Right atrium auricular region (tissue), 2 donors: ENCODE results near the gene CNTN4. TPM values are rescaled to one million over a fixed set of nuclear protein-coding genes. Genes with fewer than 3 reads are reported as not detected.

Experiments
- DNase-seq: peaks from one replicate; pipeline ENCODE4 v3.0.0-alpha.2; 2019; ENCODE audit warnings: low spot score
- H3K27ac ChIP-seq, 2 donors: fragments of 200-600 bp; sonication (generic); 1 replicate in 1 of 2; 2 replicates in 1 of 2; pipeline ENCODE4 v1.5.1; 2016 to 2019
- H3K27me3 ChIP-seq, 2 donors: fragments of 200-600 bp; sonication (generic); one replicate each; pipeline versions ENCODE4 v1.5.1 to v1.6.0; 2017 to 2019
- H3K36me3 ChIP-seq: fragments of 200-600 bp; sonication (generic); one replicate; pipeline ENCODE4 v1.5.1; 2016
- H3K4me1 ChIP-seq, 2 donors: fragments of 200-600 bp; sonication (generic); one replicate each; pipeline versions ENCODE4 v1.5.1 to v1.6.0; 2017 to 2019
- H3K4me3 ChIP-seq, 2 donors: fragments of 200-600 bp; sonication (generic); 1 replicate in 1 of 2; 2 replicates in 1 of 2; pipeline ENCODE4 v1.5.1; 2017 to 2019; ENCODE audit warnings: mild to moderate bottlenecking in 1 of 2, moderate library complexity in 1 of 2
- H3K9me3 ChIP-seq, 2 donors: fragments of 200-600 bp; sonication (generic); one replicate each; pipeline ENCODE4 v1.5.1; 2019
- total RNA-seq, 2 donors: library from RNA; depleted of rRNA; stranded (reverse); fragments of >200 nt; gene quantifications; one replicate each; pipeline ENCODE4 v1.1.0, GENCODE V29; 2016
- TF ChIP-seq, protein P1 (sequence below), 2 donors: fragments of 200-600 bp; sonication (generic); IDR thresholded peaks; one replicate each; pipeline ENCODE4 v1.5.1; 2019; ENCODE audit warnings: antibody characterized with exemption in 2 of 2

CNTN4 gene
- total RNA-seq, 2 donors from 2014 or later, result 5.3 to 5.7 TPM

DNA sequence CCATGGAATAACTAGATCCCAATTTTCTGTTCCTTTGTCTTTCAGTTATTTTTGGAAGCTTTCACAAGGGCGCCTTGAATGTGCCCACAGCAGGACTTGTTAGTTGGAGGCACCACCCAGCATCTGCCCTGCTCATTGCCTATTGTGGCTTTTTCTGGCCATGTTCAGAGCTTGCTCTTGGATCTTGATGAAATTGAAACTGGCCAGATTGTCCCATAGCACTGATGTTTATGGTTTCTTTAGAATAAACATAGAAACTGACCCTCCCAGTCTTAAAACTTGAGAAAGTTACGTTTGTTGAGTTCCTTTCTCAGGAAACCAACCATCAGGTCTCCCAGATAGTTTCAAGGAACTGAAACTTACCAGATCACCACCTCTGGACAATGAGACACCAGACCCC lies 536.8 kb downstream of the CNTN4 start:
- H3K4me1 ChIP-seq, result no peaks in the 10 kb centered on the region
- H3K27me3 ChIP-seq, result no peaks in the 10 kb centered on the region
- no peak overlapping the region for H3K27ac ChIP-seq
- H3K36me3 ChIP-seq, result no peaks in the 10 kb centered on the region
- DNase-seq, result no peak
- no peak overlapping the region for H3K4me3 ChIP-seq
- TF ChIP-seq, protein P1, sequence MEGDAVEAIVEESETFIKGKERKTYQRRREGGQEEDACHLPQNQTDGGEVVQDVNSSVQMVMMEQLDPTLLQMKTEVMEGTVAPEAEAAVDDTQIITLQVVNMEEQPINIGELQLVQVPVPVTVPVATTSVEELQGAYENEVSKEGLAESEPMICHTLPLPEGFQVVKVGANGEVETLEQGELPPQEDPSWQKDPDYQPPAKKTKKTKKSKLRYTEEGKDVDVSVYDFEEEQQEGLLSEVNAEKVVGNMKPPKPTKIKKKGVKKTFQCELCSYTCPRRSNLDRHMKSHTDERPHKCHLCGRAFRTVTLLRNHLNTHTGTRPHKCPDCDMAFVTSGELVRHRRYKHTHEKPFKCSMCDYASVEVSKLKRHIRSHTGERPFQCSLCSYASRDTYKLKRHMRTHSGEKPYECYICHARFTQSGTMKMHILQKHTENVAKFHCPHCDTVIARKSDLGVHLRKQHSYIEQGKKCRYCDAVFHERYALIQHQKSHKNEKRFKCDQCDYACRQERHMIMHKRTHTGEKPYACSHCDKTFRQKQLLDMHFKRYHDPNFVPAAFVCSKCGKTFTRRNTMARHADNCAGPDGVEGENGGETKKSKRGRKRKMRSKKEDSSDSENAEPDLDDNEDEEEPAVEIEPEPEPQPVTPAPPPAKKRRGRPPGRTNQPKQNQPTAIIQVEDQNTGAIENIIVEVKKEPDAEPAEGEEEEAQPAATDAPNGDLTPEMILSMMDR (IDR thresholded peaks at IDR 0.05), result no peak
- H3K9me3 ChIP-seq, result no peaks in the 10 kb centered on the region

DNA sequence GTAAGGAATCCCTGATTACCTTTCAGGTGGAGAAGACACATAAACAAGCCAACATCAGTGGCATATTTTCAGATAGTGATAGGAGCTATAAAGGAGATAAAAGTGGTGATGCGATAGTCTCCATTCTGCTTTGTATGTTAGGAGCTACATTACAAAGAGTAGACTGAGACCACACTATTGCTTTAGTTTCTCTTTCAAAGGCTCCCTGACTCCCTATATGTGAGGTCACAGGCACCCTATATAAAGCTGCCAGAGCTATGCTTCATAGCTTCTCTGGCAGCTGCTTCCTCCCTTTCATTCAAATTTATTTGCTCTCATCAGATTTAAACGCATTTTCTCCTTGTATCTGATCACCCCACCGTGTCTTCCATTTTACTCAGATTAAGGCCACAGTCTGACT lies 544.9 kb downstream of the CNTN4 start:
- H3K27ac ChIP-seq, result no peak overlapping the region
- H3K4me3 ChIP-seq, result no peak overlapping the region
- DNase-seq, result no peak
- H3K27me3 ChIP-seq, result no peaks in the 10 kb centered on the region
- H3K36me3 ChIP-seq, result no peaks in the 10 kb centered on the region
- no peaks in the 10 kb centered on the region for H3K4me1 ChIP-seq
- TF ChIP-seq, protein P1 (IDR thresholded peaks at IDR 0.05), result no peak
- no peaks in the 10 kb centered on the region for H3K9me3 ChIP-seq

DNA sequence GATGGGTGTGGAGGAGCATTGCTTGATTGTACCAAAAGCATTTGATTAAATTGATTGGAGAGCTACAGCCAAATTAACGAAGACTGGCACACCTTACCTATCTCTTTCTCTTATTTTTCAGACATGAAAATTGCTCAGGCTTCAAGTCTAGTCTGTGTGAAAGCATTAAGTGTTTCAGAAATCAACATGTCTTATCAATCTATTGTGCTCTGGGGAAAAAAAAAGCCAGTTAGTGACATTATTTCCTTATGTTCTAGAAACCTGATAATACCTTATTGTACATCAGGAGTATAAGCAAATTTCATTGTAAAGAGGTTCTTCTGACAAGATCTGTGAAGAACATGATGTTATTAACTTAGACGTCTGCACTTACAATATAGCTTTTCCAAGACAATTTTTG lies 546.3 kb downstream of the CNTN4 start:
- no peak for DNase-seq
- H3K27ac ChIP-seq, result no peak overlapping the region
- H3K27me3 ChIP-seq, result no peaks in the 10 kb centered on the region
- no peaks in the 10 kb centered on the region for H3K36me3 ChIP-seq
- H3K9me3 ChIP-seq, result peaks cover 0 to 9% of the 10 kb centered on the region in 2 donors
- no peaks in the 10 kb centered on the region for H3K4me1 ChIP-seq
- TF ChIP-seq, protein P1 (IDR thresholded peaks at IDR 0.05), result no peak
- H3K4me3 ChIP-seq, result no peak overlapping the region

DNA sequence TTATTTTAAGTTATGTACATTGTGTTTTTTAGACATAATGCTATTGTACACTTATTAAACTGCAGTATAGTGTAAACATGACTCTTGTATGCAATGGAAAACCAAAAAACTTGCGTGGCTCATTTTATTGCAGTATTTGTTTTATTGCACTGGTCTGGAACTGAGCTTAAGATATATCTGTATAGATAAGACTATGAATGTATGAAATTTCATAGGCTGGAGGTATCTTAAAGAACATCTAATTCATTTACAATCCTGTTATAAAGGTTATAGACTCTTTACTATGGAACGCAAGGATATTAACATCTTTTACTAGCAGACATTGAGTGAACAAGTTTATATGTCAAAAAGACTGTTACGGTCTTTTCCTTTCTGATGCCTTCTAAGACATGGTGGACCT lies 552.1 kb downstream of the CNTN4 start:
- DNase-seq, result no peak
- H3K27me3 ChIP-seq, result no peaks in the 10 kb centered on the region
- TF ChIP-seq, protein P1 (IDR thresholded peaks at IDR 0.05), result no peak
- H3K36me3 ChIP-seq, result no peaks in the 10 kb centered on the region
- H3K4me3 ChIP-seq, result no peak overlapping the region
- H3K4me1 ChIP-seq, result no peaks in the 10 kb centered on the region
- no peak overlapping the region for H3K27ac ChIP-seq
- H3K9me3 ChIP-seq, result peaks cover 0 to 9% of the 10 kb centered on the region in 2 donors

DNA sequence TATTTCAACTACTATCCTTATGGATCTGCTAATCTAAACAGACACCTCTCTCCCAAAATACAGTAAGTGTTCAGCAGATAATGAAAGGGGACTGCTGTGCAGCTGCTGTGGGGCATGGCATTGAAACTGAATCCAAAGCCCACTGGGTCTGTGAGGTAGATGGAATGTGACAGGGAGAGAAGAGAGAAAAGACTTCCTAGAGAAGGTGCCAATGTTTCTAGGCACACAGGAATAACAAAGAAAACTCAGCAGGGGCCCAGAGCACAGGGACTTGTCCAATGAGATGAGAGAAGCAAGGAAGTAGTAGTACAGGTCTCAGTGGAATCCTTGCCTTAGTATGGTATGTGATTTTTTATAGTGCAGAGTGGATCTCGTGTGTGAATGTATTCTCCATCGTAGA lies 553.7 kb downstream of the CNTN4 start:
- no peak overlapping the region for H3K4me3 ChIP-seq
- H3K9me3 ChIP-seq, result peaks cover 0 to 9% of the 10 kb centered on the region in 2 donors
- no peaks in the 10 kb centered on the region for H3K36me3 ChIP-seq
- no peaks in the 10 kb centered on the region for H3K27me3 ChIP-seq
- TF ChIP-seq, protein P1 (IDR thresholded peaks at IDR 0.05), result no peak
- H3K27ac ChIP-seq, result no peak overlapping the region
- H3K4me1 ChIP-seq, result no peaks in the 10 kb centered on the region
- no peak for DNase-seq

DNA sequence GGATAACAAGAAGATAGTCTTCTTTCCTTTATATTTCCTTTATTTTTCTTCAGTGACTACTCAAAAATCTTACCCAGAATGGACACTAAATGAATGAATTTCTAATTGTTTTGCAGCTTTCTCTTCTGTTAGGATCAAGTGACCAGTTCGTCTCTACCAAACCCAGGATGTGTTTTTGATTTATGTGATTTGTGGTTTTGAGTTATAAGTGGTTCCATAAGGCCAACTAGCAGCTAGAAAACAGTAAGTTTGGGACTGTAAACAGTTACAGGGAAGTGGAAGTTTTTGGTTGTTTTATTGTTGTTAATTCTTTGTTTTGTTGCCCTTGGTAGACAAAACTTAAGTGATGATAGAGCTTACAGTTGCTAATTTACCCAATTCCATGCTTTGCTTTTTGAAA lies 555.0 kb downstream of the CNTN4 start:
- Histone ChIP-seq H3K9me3 (peaks cover 0 to 9% of the 10 kb centered on the region in 2 donors), H3K4me1 (no peaks in the 10 kb centered on the region), H3K27me3 (no peaks in the 10 kb centered on the region), H3K4me3 (no peak overlapping the region), H3K36me3 (no peaks in the 10 kb centered on the region), H3K27ac (no peak overlapping the region)
- TF ChIP-seq, protein P1 (IDR thresholded peaks at IDR 0.05), result no peak
- DNase-seq, result no peak
